Hair follicular keratinocyte (primary cell): ENCODE data around the gene RNF8. TPM values are rescaled to one million over a fixed set of nuclear protein-coding genes. Genes with fewer than 3 reads are reported as not detected.

Experiments
- total RNA-seq: library from RNA; depleted of rRNA; stranded (reverse); fragments of >200 nt; gene quantifications from 2 replicates; pipeline ENCODE4 v1.2.3, GENCODE V29; 2015

RNF8 gene, protein sequence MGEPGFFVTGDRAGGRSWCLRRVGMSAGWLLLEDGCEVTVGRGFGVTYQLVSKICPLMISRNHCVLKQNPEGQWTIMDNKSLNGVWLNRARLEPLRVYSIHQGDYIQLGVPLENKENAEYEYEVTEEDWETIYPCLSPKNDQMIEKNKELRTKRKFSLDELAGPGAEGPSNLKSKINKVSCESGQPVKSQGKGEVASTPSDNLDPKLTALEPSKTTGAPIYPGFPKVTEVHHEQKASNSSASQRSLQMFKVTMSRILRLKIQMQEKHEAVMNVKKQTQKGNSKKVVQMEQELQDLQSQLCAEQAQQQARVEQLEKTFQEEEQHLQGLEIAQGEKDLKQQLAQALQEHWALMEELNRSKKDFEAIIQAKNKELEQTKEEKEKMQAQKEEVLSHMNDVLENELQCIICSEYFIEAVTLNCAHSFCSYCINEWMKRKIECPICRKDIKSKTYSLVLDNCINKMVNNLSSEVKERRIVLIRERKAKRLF
- total RNA-seq, result 20.6 and 21.5 TPM in 2 replicates

DNA sequence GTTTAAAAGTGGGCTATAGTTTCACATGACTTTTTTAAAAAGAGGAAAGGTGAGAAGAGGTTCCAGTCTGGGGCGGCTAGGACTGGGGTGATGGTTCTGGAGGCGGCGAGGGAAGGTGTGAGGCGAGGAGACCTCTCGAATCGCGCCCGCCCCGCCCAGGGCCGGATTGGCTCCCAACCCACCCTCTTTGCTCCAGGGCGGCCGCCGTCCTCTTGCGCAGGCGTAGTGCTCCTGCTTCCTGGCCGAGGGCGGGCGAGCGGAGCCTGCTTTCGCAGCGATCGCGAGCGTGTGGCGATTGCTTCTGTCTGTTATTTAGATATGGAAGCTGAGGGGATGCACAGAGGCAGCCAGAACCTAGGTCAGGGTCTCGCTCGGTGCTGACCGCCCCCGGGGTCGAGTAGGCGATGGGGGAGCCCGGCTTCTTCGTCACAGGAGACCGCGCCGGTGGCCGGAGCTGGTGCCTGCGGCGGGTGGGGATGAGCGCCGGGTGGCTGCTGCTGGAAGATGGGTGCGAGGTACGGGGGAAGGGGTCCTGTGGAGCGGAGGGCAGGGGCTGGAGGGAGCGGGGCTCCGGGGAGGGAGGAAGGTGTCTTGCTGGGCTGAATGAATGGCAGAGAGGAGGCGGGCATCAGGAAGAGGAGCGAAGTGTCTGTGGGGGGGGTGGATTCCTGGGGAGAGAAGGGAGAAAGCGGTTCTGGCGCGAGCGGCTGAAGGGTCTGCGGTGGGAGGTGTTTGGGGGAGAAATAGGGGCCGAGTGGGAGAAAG is at the start of gene RNF8:
RNF8 (plus strand) TSS at position 223 of the 765 bp plus-strand sequence; CDS start at position 405, 182 bp downstream.

DNA sequence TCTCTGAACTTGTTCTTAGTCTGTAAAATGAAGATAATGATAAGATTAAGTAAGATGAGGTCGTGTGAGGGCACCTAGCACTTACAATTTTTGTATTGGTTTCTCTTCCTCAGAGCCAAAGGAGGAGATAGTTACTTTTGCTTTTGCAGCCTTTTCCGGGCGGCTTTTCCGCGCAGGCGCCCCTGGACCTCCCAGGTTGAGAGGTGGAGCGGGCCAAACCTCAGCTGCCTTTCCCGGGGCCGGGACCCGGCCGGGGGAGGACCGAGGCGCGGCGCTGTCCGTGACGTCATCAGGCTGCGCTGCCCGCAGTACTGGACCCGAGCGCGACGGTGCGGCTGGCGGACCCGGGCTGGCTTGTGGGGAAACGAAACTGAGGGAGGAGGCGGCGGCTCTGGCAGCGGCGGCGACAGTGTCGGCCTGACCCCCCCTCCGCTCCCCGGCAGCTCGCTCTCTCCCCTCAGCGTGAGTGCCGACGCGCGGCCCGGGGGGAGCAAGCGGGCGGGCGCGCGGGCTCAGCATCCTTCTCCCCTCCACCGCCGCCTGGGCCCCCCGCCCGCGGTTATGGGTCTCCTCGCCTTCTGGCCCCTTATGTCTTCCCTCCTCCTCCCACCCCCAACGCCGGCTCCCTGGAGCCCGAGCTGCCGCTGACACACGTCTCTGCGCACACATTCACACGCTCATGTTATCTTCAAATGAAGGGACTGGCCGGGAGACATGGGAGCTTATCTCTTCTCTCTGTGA is 79.3 kb downstream of the RNF8 start, which contains the start of gene CMTR1:
CMTR1 (plus strand) TSS at position 306 of the 741 bp plus-strand sequence. CDS start 2,409 bp downstream, outside the sequence.

Other genes starting within 250 kb of the RNF8 start
- gene PIM1, start 183.8 kb upstream of the RNF8 start, total RNA-seq, result 16.2 and 49.0 TPM in 2 replicates
- 7.4 and 8.6 TPM in 2 replicates for gene TBC1D22B, start 96.2 kb upstream of the RNF8 start, total RNA-seq
- gene TMEM217, start 95.8 kb upstream of the RNF8 start, total RNA-seq, result 0.23 and 1.2 TPM in 2 replicates
- 16.9 and 17.8 TPM in 2 replicates for gene CMTR1, start 79.2 kb downstream of the RNF8 start, total RNA-seq
- 61.3 and 65.6 TPM in 2 replicates for gene CCDC167, start 145.9 kb downstream of the RNF8 start, total RNA-seq